Transverse colon (tissue), 4 donors: ENCODE measurements around the gene SLIT3. TPM values are rescaled to one million over a fixed set of nuclear protein-coding genes. Genes with fewer than 3 reads are reported as not detected.

Experiments used
- DNase-seq: peaks from one replicate; pipeline ENCODE4 v3.0.0-alpha.2; 2019
- H3K27ac ChIP-seq, 4 donors: fragments of 200-600 bp; sonication (generic); 2 replicates each; pipeline ENCODE4 v1.5.1; 2016 to 2018; ENCODE audit warnings: inconsistent platforms in 4 of 4
- H3K27me3 ChIP-seq: fragments of 200-600 bp; sonication (generic); 2 replicates; pipeline ENCODE4 v1.5.1; 2017; ENCODE audit warnings: inconsistent platforms
- H3K36me3 ChIP-seq, 4 donors: fragments of 200-600 bp; sonication (generic); 2 replicates each; pipeline ENCODE4 v1.5.1; 2017 to 2019; ENCODE audit warnings: inconsistent platforms in 4 of 4
- H3K4me1 ChIP-seq, 4 donors: fragments of 200-600 bp; sonication (generic); 2 replicates each; pipeline ENCODE4 v1.5.1; 2017 to 2020; ENCODE audit warnings: inconsistent platforms in 4 of 4
- H3K4me3 ChIP-seq, 4 donors: fragments of 200-600 bp; sonication (generic); 1 replicate in 1 of 4; 2 replicates in 3 of 4; pipeline versions ENCODE4 v1.5.1 to v1.6.1; 2017 to 2019; ENCODE audit warnings: inconsistent platforms in 4 of 4
- H3K9me3 ChIP-seq, 2 donors: fragments of 200-600 bp; sonication (generic); 2 replicates each; pipeline ENCODE4 v1.5.1; 2017 to 2019; ENCODE audit warnings: inconsistent platforms in 2 of 2
- CTCF ChIP-seq, 5 experiments: fragments of 200-600 bp in 3 of 5; fragments of 450-650 bp in 2 of 5; sonication (generic) in 3 of 5; IDR thresholded peaks; 1 replicate in 2 of 5; 2 replicates in 3 of 5; pipeline ENCODE4 v1.5.1; 2016 to 2017; ENCODE audit warnings: antibody characterized with exemption in 5 of 5, inconsistent platforms in 3 of 5, mild to moderate bottlenecking in 2 of 5, moderate library complexity in 1 of 5
- EP300 ChIP-seq: sonication (generic); formaldehyde crosslinking; IDR thresholded peaks from one replicate; pipeline ENCODE4 v1.6.1; 2017; ENCODE audit warnings: antibody characterized with exemption, low read depth
- POLR2A ChIP-seq: fragments of 450-650 bp; IDR thresholded peaks from one replicate; pipeline ENCODE4 v1.6.1; 2016; ENCODE audit warnings: antibody characterized with exemption, mild to moderate bottlenecking, moderate library complexity
- POLR2AphosphoS5 ChIP-seq, 3 donors: sonication (generic); formaldehyde crosslinking; IDR thresholded peaks; one replicate each; pipeline ENCODE4 v1.6.1; 2016; ENCODE audit warnings: antibody characterized with exemption in 3 of 3
- WGBS, 2 donors: methylation state at CpG; one replicate each; pipeline ENCODE4 v1.1.5; 2018; ENCODE audit warnings: low coverage in 1 of 2; 5-methylcytosine and 5-hydroxymethylcytosine counted together
- in situ Hi-C, 4 donors: fragments of 200-750 bp; cut with MboI; loops; one replicate each; pipeline versions ENCODE4 v1.15.0 to v1.15.1; 2017; ENCODE audit warnings: low sequenced_read_pairs in 3 of 4, low pct_ligation_motif_present in 1 of 4, low pct_unique_long_range_greater_than_20kb in 1 of 4
- intact Hi-C: fragments of 100-400 bp; cut with DNase I; formaldehyde crosslinking; loops from one replicate; pipeline ENCODE4 v1.15.1; 2023; ENCODE audit warnings: low total_unique reads
- total RNA-seq, 4 donors: library from RNA; depleted of rRNA; stranded (reverse); fragments of >200 nt; gene quantifications; one replicate each; pipeline ENCODE4 v1.1.0, GENCODE V29; 2016

The SLIT3 gene
- total RNA-seq, 4 donors from 2014 or later, result 6.7 to 60.5 (median 9.6) TPM

GRCh38 chr5:168978015-168978414, 322.9 kb downstream of the SLIT3 start:
- Histone ChIP-seq H3K27me3 (no peaks in the 10 kb centered on the region), H3K27ac (no peak overlapping the region), H3K4me1 (peaks cover 0 to 6% (median 1%) of the 10 kb centered on the region in 4 donors), H3K4me3 (no peak overlapping the region), H3K36me3 (no peaks in the 10 kb centered on the region), H3K9me3 (no peaks in the 10 kb centered on the region)
- intact Hi-C loops, result no loop called here
- TF ChIP-seq POLR2A (no peak), POLR2AphosphoS5 (IDR thresholded peaks at IDR 0.05) (peak in 1 of 3 donors; percentile 25)
- WGBS, 2 donors, result 80% methylated on average over 1 to 3 of the region's 3 CpGs
- in situ Hi-C loops, result loop anchor here in 2 of 4 donors (25.0 kb wide), 3 partner anchors 309 to 584 kb away; partner anchors contain the start of gene SLIT3 (in 1 of the 2)
- no peak for DNase-seq

- no peaks in the 10 kb centered on the region for H3K27me3 ChIP-seq
- intact Hi-C loops (no loop called here), in situ Hi-C loops (loop anchor here in 2 of 4 donors (25.0 kb wide), 3 partner anchors 311 to 586 kb away; partner anchors contain the start of gene SLIT3 (in 1 of the 2))
- peaks cover 0 to 6% (median 1%) of the 10 kb centered on the region in 4 donors for H3K4me1 ChIP-seq
- TF ChIP-seq POLR2A (no peak), CTCF (IDR thresholded peaks at IDR 0.05) (no peak), EP300 (no peak), POLR2AphosphoS5 (IDR thresholded peaks at IDR 0.05) (no peak)
- H3K9me3 ChIP-seq, result no peaks in the 10 kb centered on the region
- H3K4me3 ChIP-seq, result no peak overlapping the region
- WGBS, 2 donors, result 60 to 68% methylated on average over 1 to 3 of the region's 3 CpGs
- no peak overlapping the region for H3K27ac ChIP-seq
- DNase-seq, result no peak
- no peaks in the 10 kb centered on the region for H3K36me3 ChIP-seq
These were observed 324.5 kb downstream of the SLIT3 start for GRCh38 chr5:168976311-168976970.

DNA sequence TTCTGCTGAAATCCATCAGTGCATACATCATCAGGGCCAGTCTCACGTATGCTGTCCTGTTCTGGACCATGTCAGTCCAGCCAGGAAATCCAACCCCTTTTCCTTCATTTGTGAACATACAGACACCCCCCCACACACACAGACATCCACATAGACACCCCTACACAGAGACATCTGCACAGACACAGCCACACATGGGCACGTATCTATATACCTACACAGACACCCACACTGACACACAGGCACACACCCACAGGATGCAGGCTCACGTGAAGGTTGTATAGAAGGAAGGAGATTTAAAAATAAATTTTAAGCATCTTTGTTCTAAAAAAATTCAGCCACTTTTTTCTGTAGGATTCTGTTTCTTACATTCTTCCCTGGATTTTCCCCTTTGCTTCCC, 325.6 kb downstream of the SLIT3 start:
- peaks cover 0 to 6% (median 1%) of the 10 kb centered on the region in 4 donors for H3K4me1 ChIP-seq
- no peak overlapping the region for H3K27ac ChIP-seq
- no peak for DNase-seq
- in situ Hi-C loops, result loop anchor here in 2 of 4 donors (25.0 kb wide), 3 partner anchors 312 to 587 kb away; partner anchors contain the start of gene SLIT3 (in 1 of the 2)
- TF ChIP-seq POLR2AphosphoS5 (IDR thresholded peaks at IDR 0.05), result no peak
- no peak for TF ChIP-seq CTCF (IDR thresholded peaks at IDR 0.05)
- TF ChIP-seq EP300, result no peak
- no peak for TF ChIP-seq POLR2A
- no peak overlapping the region for H3K4me3 ChIP-seq
- intact Hi-C loops, result no loop called here
- WGBS, 2 donors, result 55 to 78% methylated on average over 3 of the region's 3 CpGs
- no peaks in the 10 kb centered on the region for H3K27me3 ChIP-seq
- H3K9me3 ChIP-seq, result no peaks in the 10 kb centered on the region
- H3K36me3 ChIP-seq, result no peaks in the 10 kb centered on the region

GRCh38 chr5:168974082-168974481, 326.9 kb downstream of the SLIT3 start:
- WGBS, 2 donors, result 56 to 82% methylated on average over 2 of the region's 2 CpGs
- H3K9me3 ChIP-seq, result no peaks in the 10 kb centered on the region
- H3K4me3 ChIP-seq, result no peak overlapping the region
- H3K27ac ChIP-seq, result no peak overlapping the region
- H3K4me1 ChIP-seq, result peaks cover 0 to 6% (median 1%) of the 10 kb centered on the region in 4 donors
- TF ChIP-seq POLR2AphosphoS5 (IDR thresholded peaks at IDR 0.05), result no peak
- no peak for TF ChIP-seq EP300
- no peak for TF ChIP-seq CTCF (IDR thresholded peaks at IDR 0.05)
- TF ChIP-seq POLR2A, result no peak
- intact Hi-C loops, result no loop called here
- in situ Hi-C loops, result no loop called here
- no peaks in the 10 kb centered on the region for H3K36me3 ChIP-seq
- DNase-seq, result no peak
- H3K27me3 ChIP-seq, result no peaks in the 10 kb centered on the region
